Fibroblast of lung (primary cell): Measurements from ENCODE around the gene LDLRAD3. TPM values are rescaled to one million over a fixed set of nuclear protein-coding genes. Genes with fewer than 3 reads are reported as not detected.

Source experiments
- DNase-seq, 2 donors: peaks; one replicate each; pipeline versions ENCODE4 v3.0.0 to v3.0.0-alpha.2; 2010; ENCODE audit warnings: low read depth in 2 of 2
- H2AFZ ChIP-seq: 2 replicates; pipeline ENCODE4 v1.5.1; 2012; ENCODE audit warnings: low read length, control low read depth, inconsistent platforms
- H3K27ac ChIP-seq: 2 replicates; pipeline ENCODE4 v1.5.1; 2011; ENCODE audit warnings: low read length, control low read depth; ENCODE audit not compliant: insufficient read depth
- H3K27me3 ChIP-seq: 2 replicates; pipeline ENCODE4 v1.5.1; 2011; ENCODE audit warnings: mild to moderate bottlenecking, low read length; ENCODE audit not compliant: control insufficient read depth, insufficient read depth
- H3K36me3 ChIP-seq: 2 replicates; pipeline ENCODE4 v1.5.1; 2011; ENCODE audit warnings: low read length; ENCODE audit not compliant: control insufficient read depth, insufficient read depth
- H3K4me1 ChIP-seq: 2 replicates; pipeline ENCODE4 v1.5.1; 2011; ENCODE audit warnings: low read length; ENCODE audit not compliant: control insufficient read depth, insufficient read depth; ENCODE audit errors: extremely low read depth
- H3K4me2 ChIP-seq: 2 replicates; pipeline ENCODE4 v1.5.1; 2011; ENCODE audit warnings: low read length, control low read depth; ENCODE audit not compliant: insufficient read depth; ENCODE audit errors: extremely low read depth
- H3K4me3 ChIP-seq, 4 experiments: fragments of 200-600 bp in 1 of 4; sonication (generic) in 1 of 4; replicated peaks in 1 of 4; 2 replicates each; pipeline ENCODE4 v1.5.1; 2011 to 2016; ENCODE audit warnings: low read length in 4 of 4, low read depth in 3 of 4, mild to moderate bottlenecking in 3 of 4, control low read depth in 2 of 4, inconsistent platforms in 1 of 4, mixed read lengths in 1 of 4; ENCODE audit not compliant: insufficient read depth in 1 of 4; ENCODE audit errors: control extremely low read depth in 1 of 4
- H3K79me2 ChIP-seq: 2 replicates; pipeline ENCODE4 v1.5.1; 2012; ENCODE audit warnings: mild to moderate bottlenecking, low read length, inconsistent platforms; ENCODE audit not compliant: control insufficient read depth, insufficient read depth
- H3K9ac ChIP-seq: 2 replicates; pipeline ENCODE4 v1.5.1; 2011; ENCODE audit warnings: mild to moderate bottlenecking, low read length, control low read depth; ENCODE audit not compliant: insufficient read depth
- H3K9me3 ChIP-seq: 2 replicates; pipeline ENCODE4 v1.5.1; 2012; ENCODE audit warnings: low read depth, low read length; ENCODE audit not compliant: control insufficient read depth, insufficient read depth
- H4K20me1 ChIP-seq: 2 replicates; pipeline ENCODE4 v1.5.1; 2011; ENCODE audit warnings: low read length; ENCODE audit not compliant: control insufficient read depth, insufficient read depth; ENCODE audit errors: extremely low read depth
- EZH2 ChIP-seq: IDR thresholded peaks from 2 replicates; pipeline ENCODE4 v1.5.1; 2012; ENCODE audit warnings: low read length, control low read depth, mild to moderate bottlenecking; ENCODE audit errors: missing control alignments
- polyA plus RNA-seq, 2 donors: library from polyadenylated mRNA; depleted of rRNA in 1 of 2; stranded (reverse) in 1 of 2; unstranded in 1 of 2; fragments of >200 nt; gene quantifications; 2 replicates each; pipeline ENCODE4 v1.2.1, GENCODE V29; 2011 to 2012; ENCODE audit warnings: missing spikeins in 1 of 2
- total RNA-seq: library from RNA; depleted of rRNA; stranded (reverse); fragments of >200 nt; gene quantifications from 2 replicates; pipeline ENCODE4 v1.2.1, GENCODE V29; 2014
- TF ChIP-seq, protein P1 (sequence below), 2 donors: IDR thresholded peaks in 1 of 2; conservative IDR thresholded peaks in 1 of 2; 1 replicate in 1 of 2; 2 replicates in 1 of 2; pipeline ENCODE4 v1.5.1; 2011 to 2012; ENCODE audit warnings: low read length in 2 of 2, control low read depth in 1 of 2, inconsistent platforms in 1 of 2, low read depth in 1 of 2, mild to moderate bottlenecking in 1 of 2

The LDLRAD3 gene
- total and polyA plus RNA-seq, 2 donors (not counting 1 experiment from before 2014, with no cell fraction given): 3.8 to 7.8 TPM

GRCh38 chr11:36150986-36151385 lies 207.1 kb downstream of the LDLRAD3 start:
- Histone ChIP-seq H3K27me3 (no peaks in the 10 kb centered on the region), H3K79me2 (no peaks in the 10 kb centered on the region), H3K4me3 (no peak overlapping the region), H3K9me3 (no peaks in the 10 kb centered on the region), H2AFZ (no peak overlapping the region), H4K20me1 (no peaks in the 10 kb centered on the region), H3K4me2 (no peak overlapping the region), H3K36me3 (no peaks in the 10 kb centered on the region), H3K4me1 (peaks cover 17% of the 10 kb centered on the region), H3K9ac (no peak overlapping the region), H3K27ac (no peak overlapping the region)
- peak in 1 of 2 donors; percentile 43 for DNase-seq
- TF ChIP-seq EZH2: no peak
- TF ChIP-seq, protein P1, sequence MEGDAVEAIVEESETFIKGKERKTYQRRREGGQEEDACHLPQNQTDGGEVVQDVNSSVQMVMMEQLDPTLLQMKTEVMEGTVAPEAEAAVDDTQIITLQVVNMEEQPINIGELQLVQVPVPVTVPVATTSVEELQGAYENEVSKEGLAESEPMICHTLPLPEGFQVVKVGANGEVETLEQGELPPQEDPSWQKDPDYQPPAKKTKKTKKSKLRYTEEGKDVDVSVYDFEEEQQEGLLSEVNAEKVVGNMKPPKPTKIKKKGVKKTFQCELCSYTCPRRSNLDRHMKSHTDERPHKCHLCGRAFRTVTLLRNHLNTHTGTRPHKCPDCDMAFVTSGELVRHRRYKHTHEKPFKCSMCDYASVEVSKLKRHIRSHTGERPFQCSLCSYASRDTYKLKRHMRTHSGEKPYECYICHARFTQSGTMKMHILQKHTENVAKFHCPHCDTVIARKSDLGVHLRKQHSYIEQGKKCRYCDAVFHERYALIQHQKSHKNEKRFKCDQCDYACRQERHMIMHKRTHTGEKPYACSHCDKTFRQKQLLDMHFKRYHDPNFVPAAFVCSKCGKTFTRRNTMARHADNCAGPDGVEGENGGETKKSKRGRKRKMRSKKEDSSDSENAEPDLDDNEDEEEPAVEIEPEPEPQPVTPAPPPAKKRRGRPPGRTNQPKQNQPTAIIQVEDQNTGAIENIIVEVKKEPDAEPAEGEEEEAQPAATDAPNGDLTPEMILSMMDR (conservative IDR thresholded peaks at IDR 0.05 in 1 of 2, IDR thresholded peaks at IDR 0.05 in 1 of 2; ENCODE audit: low read depth in 1 of 2, low read length in 2 of 2): no peak

GRCh38 chr11:36151933-36152580 lies 208.2 kb downstream of the LDLRAD3 start:
- H3K79me2 ChIP-seq: no peaks in the 10 kb centered on the region
- H2AFZ ChIP-seq: no peak overlapping the region
- DNase-seq: no peak
- TF ChIP-seq EZH2: no peak
- TF ChIP-seq, protein P1 (conservative IDR thresholded peaks at IDR 0.05 in 1 of 2, IDR thresholded peaks at IDR 0.05 in 1 of 2; ENCODE audit: low read depth in 1 of 2, low read length in 2 of 2): no peak
- H3K4me1 ChIP-seq: peaks cover 19% of the 10 kb centered on the region
- H3K4me2 ChIP-seq: no peak overlapping the region
- no peak overlapping the region for H3K9ac ChIP-seq
- H3K9me3 ChIP-seq: no peaks in the 10 kb centered on the region
- no peak overlapping the region for H3K27ac ChIP-seq
- H4K20me1 ChIP-seq: no peaks in the 10 kb centered on the region
- no peaks in the 10 kb centered on the region for H3K27me3 ChIP-seq
- no peak overlapping the region for H3K4me3 ChIP-seq
- no peaks in the 10 kb centered on the region for H3K36me3 ChIP-seq

DNA sequence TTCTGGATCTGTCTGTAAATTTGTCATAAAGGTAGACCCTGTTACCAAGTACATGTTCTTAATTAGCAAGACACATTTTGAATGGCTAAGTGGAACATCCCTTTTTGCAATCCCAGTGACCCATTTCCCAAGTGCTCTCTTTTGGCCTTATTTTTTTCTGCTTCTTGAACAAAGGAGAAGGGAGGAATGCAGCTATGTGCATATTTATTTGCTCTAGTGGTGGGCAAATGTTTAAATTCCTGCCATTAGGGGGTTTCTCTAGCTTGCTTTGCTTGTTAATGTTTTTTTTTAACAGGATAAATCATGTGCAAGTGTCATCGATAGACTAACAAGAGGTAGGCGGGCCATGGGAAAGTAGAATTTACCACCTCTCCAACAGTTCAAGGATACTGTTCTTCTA lies 209.7 kb downstream of the LDLRAD3 start:
- H3K9me3 ChIP-seq: no peaks in the 10 kb centered on the region
- no peak overlapping the region for H3K27ac ChIP-seq
- no peak for DNase-seq
- H2AFZ ChIP-seq: no peak overlapping the region
- no peaks in the 10 kb centered on the region for H3K27me3 ChIP-seq
- no peak overlapping the region for H3K4me3 ChIP-seq
- H4K20me1 ChIP-seq: no peaks in the 10 kb centered on the region
- H3K79me2 ChIP-seq: no peaks in the 10 kb centered on the region
- no peaks in the 10 kb centered on the region for H3K36me3 ChIP-seq
- H3K9ac ChIP-seq: no peak overlapping the region
- H3K4me2 ChIP-seq: no peak overlapping the region
- H3K4me1 ChIP-seq: peaks cover 21% of the 10 kb centered on the region
- TF ChIP-seq, protein P1 (conservative IDR thresholded peaks at IDR 0.05 in 1 of 2, IDR thresholded peaks at IDR 0.05 in 1 of 2; ENCODE audit: low read depth in 1 of 2, low read length in 2 of 2): no peak
- TF ChIP-seq EZH2: no peak
